DND-41 (cell line): Measurements from ENCODE around the gene OSCAR.

Experiments
- EZH2 ChIP-seq: IDR thresholded peaks from 3 replicates; pipeline ENCODE4 v1.6.1; 2012; ENCODE audit warnings: borderline replicate concordance, low read depth, mild to moderate bottlenecking, moderate library complexity, low read length, inconsistent platforms; ENCODE audit not compliant: severe bottlenecking
- TF ChIP-seq, protein P1 (sequence below): IDR thresholded peaks from 2 replicates; pipeline ENCODE4 v1.5.1; 2012; ENCODE audit warnings: borderline replicate concordance, low read length, moderate library complexity, mild to moderate bottlenecking; ENCODE audit not compliant: poor library complexity, severe bottlenecking; ENCODE audit errors: extremely low read depth

DNA sequence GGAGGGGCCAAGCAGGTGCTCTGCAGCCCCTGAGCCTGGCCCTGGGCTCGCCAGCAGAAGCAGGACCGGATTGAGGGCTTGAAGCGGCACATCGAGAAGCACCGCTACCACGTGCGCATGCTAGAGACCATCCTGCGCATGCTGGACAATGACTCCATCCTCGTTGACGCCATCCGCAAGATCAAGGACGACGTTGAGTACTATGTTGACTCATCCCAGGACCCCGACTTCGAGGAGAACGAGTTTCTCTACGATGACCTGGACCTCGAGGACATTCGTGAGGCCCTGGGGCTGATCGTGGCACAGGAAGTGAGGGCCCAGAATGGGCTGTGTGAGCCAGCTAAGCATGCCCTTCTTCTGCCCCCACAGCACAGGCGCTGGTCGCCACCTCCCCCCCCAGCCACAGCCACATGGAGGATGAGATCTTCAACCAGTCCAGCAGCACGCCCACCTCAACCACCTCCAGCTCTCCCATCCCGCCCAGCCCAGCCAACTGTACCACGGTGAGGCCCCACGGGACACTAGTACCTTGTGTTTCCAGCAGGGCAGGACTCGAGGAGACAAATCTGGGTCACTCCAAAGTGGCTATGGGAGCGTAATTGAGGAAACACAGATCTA is 45.0 kb upstream of the OSCAR start:
- TF ChIP-seq, protein P1, sequence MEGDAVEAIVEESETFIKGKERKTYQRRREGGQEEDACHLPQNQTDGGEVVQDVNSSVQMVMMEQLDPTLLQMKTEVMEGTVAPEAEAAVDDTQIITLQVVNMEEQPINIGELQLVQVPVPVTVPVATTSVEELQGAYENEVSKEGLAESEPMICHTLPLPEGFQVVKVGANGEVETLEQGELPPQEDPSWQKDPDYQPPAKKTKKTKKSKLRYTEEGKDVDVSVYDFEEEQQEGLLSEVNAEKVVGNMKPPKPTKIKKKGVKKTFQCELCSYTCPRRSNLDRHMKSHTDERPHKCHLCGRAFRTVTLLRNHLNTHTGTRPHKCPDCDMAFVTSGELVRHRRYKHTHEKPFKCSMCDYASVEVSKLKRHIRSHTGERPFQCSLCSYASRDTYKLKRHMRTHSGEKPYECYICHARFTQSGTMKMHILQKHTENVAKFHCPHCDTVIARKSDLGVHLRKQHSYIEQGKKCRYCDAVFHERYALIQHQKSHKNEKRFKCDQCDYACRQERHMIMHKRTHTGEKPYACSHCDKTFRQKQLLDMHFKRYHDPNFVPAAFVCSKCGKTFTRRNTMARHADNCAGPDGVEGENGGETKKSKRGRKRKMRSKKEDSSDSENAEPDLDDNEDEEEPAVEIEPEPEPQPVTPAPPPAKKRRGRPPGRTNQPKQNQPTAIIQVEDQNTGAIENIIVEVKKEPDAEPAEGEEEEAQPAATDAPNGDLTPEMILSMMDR: no peak
- no peak for TF ChIP-seq EZH2
